Heart left ventricle (tissue), 13 donors: ENCODE results near the gene LASP1.

Source experiments
- POLR2A ChIP-seq, 2 donors: fragments of 450-650 bp; IDR thresholded peaks; one replicate each; pipeline ENCODE4 v1.6.1; 2017; ENCODE audit warnings: antibody characterized with exemption in 2 of 2, mild to moderate bottlenecking in 2 of 2, moderate library complexity in 2 of 2
- TF ChIP-seq, protein P1 (sequence below), 12 donors: fragments of 200-600 bp; sonication (generic) in 4 of 12; IDR thresholded peaks; one replicate each; pipeline versions ENCODE4 v1.5.0 to v1.8.0; 2018 to 2022; ENCODE audit warnings: antibody characterized with exemption in 12 of 12, mild to moderate bottlenecking in 5 of 12
- donor health status: ischemic (EF 13 %, LVEDD 7.1; RV severe dilation, severe dysfunction).
- donor health status: DM: no; HTN: yes; CAD: no.
- donor health status: DM: no; HTN: no; CAD: no.
- donor health status: ischemic (EF 25% LVEDD 6.9; RV normal size, moderate dysfunction).
- donor health status: ischemic (EF 25% LVEDD 5.7; RV mildly dilated, moderate dysfunction).
- donor health status: ischemic (EF 35%, LVEDD 5.7; RV mildly dilated, moderate dysfunction).
- donor health status: nonischemic (EF 11% LVEDD 7.7; RV severe dilation, severe dysfunction).
- donor health status: DM: yes; HTN: yes; CAD: no.
- donor health status: PGD.
- donor health status: ischemic (EF 29% LVEDD 5.4; RV normal size, mild dysfunction).
- donor health status: nonischemic (EF 23%, LVEDD 6.1; RV moderate dilation, normal function).

DNA sequence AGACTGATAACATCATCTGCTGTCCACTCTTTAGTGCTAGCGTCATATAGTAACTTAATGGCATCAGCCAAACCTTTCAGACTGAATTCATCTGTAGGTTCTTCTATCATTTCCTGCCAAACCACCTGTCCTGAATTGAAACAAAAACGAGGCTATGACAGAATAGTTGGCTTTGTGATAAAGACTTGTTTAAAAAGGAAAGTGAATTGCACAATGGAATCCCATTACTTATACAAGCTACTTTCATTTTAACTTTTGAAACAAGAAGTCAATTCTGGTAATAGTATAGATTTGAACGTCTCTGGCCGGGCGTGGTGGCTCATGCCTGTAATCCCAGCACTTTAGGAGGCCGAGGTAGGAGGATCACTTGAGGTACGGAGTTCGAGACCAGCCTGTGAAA, 73.7 kb downstream of the LASP1 start:
- TF ChIP-seq, protein P1, sequence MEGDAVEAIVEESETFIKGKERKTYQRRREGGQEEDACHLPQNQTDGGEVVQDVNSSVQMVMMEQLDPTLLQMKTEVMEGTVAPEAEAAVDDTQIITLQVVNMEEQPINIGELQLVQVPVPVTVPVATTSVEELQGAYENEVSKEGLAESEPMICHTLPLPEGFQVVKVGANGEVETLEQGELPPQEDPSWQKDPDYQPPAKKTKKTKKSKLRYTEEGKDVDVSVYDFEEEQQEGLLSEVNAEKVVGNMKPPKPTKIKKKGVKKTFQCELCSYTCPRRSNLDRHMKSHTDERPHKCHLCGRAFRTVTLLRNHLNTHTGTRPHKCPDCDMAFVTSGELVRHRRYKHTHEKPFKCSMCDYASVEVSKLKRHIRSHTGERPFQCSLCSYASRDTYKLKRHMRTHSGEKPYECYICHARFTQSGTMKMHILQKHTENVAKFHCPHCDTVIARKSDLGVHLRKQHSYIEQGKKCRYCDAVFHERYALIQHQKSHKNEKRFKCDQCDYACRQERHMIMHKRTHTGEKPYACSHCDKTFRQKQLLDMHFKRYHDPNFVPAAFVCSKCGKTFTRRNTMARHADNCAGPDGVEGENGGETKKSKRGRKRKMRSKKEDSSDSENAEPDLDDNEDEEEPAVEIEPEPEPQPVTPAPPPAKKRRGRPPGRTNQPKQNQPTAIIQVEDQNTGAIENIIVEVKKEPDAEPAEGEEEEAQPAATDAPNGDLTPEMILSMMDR (IDR thresholded peaks at IDR 0.05): no peak
- no peak for TF ChIP-seq POLR2A (IDR thresholded peaks at IDR 0.05)
